HepG2 (cell line): ENCODE results near the gene LTB4R. TPM values are rescaled to one million over a fixed set of nuclear protein-coding genes. Genes with fewer than 3 reads are reported as not detected.

Experiments used
- CBX1 ChIP-seq: IDR thresholded peaks from one replicate; pipeline ENCODE4 v1.6.1; 2016; ENCODE audit warnings: antibody characterized with exemption, low read depth
- CC2D1A ChIP-seq: sonication (generic); formaldehyde crosslinking; IDR thresholded peaks from 2 replicates; pipeline ENCODE4 v1.8.1; 2023; ENCODE audit warnings: mild to moderate bottlenecking, missing genetic modification reagents
- ETS1 ChIP-seq: sonication (generic); formaldehyde crosslinking; IDR thresholded peaks from 2 replicates; pipeline ENCODE4 v1.4.0; 2020; ENCODE audit warnings: missing genetic modification reagents
- ETV6 ChIP-seq: sonication (generic); formaldehyde crosslinking; conservative IDR thresholded peaks from 2 replicates; pipeline ENCODE4 v1.4.0; 2020; ENCODE audit warnings: missing genetic modification reagents
- FOXC1 ChIP-seq: sonication (generic); formaldehyde crosslinking; IDR thresholded peaks from 2 replicates; pipeline ENCODE4 v1.8.0; 2022; ENCODE audit warnings: mild to moderate bottlenecking, missing genetic modification reagents, borderline replicate concordance
- GATAD2A ChIP-seq: IDR thresholded peaks from 2 replicates; pipeline ENCODE4 v1.6.1; 2016
- HMG20A ChIP-seq: IDR thresholded peaks from 2 replicates; pipeline ENCODE4 v1.6.1; 2016; ENCODE audit warnings: borderline replicate concordance
- HMGA1 ChIP-seq: sonication (generic); formaldehyde crosslinking; conservative IDR thresholded peaks from 2 replicates; pipeline ENCODE4 v1.4.0; 2020; ENCODE audit warnings: missing genetic modification reagents
- KAT7 ChIP-seq: IDR thresholded peaks from 2 replicates; pipeline ENCODE4 v1.6.1; 2018; ENCODE audit warnings: borderline replicate concordance, missing compliant biosample characterization
- KDM6A ChIP-seq: IDR thresholded peaks from 2 replicates; pipeline ENCODE4 v1.6.1; 2016; ENCODE audit warnings: low read depth
- MTF1 ChIP-seq: sonication (generic); formaldehyde crosslinking; IDR thresholded peaks from 2 replicates; pipeline ENCODE4 v1.5.0; 2020; ENCODE audit warnings: missing genetic modification reagents
- NCOR1 ChIP-seq: fragments of 200-600 bp; sonication (generic); IDR thresholded peaks from 2 replicates; pipeline ENCODE4 v1.7.0; 2017; ENCODE audit warnings: antibody characterized with exemption, low read length, borderline replicate concordance
- NFRKB ChIP-seq: fragments of 450-650 bp; IDR thresholded peaks from 2 replicates; pipeline ENCODE4 v1.6.1; 2017
- NR2F1 ChIP-seq, 2 experiments: fragments of 450-650 bp in 1 of 2; formaldehyde crosslinking in 1 of 2; IDR thresholded peaks; 2 replicates each; pipeline versions ENCODE4 v1.5.0 to v1.6.1; 2016 to 2020; ENCODE audit warnings: mild to moderate bottlenecking in 1 of 2, missing compliant biosample characterization in 1 of 2, missing genetic modification reagents in 1 of 2, moderate library complexity in 1 of 2
- RARA ChIP-seq: IDR thresholded peaks from 2 replicates; pipeline ENCODE4 v1.6.1; 2016; ENCODE audit warnings: missing genetic modification reagents, missing compliant biosample characterization
- RXRB ChIP-seq: IDR thresholded peaks from 2 replicates; pipeline ENCODE4 v1.6.1; 2016; ENCODE audit warnings: borderline replicate concordance, missing genetic modification reagents, missing compliant biosample characterization
- SAP130 ChIP-seq: IDR thresholded peaks from 2 replicates; pipeline ENCODE4 v1.6.1; 2016; ENCODE audit warnings: low read depth
- SMAD9 ChIP-seq: sonication (generic); formaldehyde crosslinking; IDR thresholded peaks from 2 replicates; pipeline ENCODE4 v1.5.1; 2020; ENCODE audit warnings: mild to moderate bottlenecking, missing genetic modification reagents
- TARDBP ChIP-seq: sonication (generic); formaldehyde crosslinking; IDR thresholded peaks from 2 replicates; pipeline ENCODE4 v1.8.0; 2022; ENCODE audit warnings: mild to moderate bottlenecking, missing genetic modification reagents
- TOPORS ChIP-seq: sonication (generic); formaldehyde crosslinking; IDR thresholded peaks from 2 replicates; pipeline ENCODE4 v1.8.0; 2023; ENCODE audit warnings: mild to moderate bottlenecking, missing genetic modification reagents
- XRCC5 ChIP-seq: fragments of 200-400 bp; formaldehyde crosslinking; optimal IDR thresholded peaks from 2 replicates; pipeline ENCODE3; 2017; ENCODE audit warnings: mild to moderate bottlenecking, low read length
- ZFP37 ChIP-seq: sonication (generic); formaldehyde crosslinking; IDR thresholded peaks from 2 replicates; pipeline ENCODE4 v1.4.0; 2020; ENCODE audit warnings: missing genetic modification reagents, borderline replicate concordance
- ZKSCAN5 ChIP-seq: sonication (generic); formaldehyde crosslinking; IDR thresholded peaks from 2 replicates; pipeline ENCODE4 v1.5.1; 2020; ENCODE audit warnings: mild to moderate bottlenecking, missing genetic modification reagents
- ZNF256 ChIP-seq: sonication (generic); formaldehyde crosslinking; conservative IDR thresholded peaks from 2 replicates; pipeline ENCODE4 v1.4.0; 2020; ENCODE audit warnings: missing genetic modification reagents
- ZNF33B ChIP-seq: sonication (generic); formaldehyde crosslinking; IDR thresholded peaks from 2 replicates; pipeline ENCODE4 v1.5.1; 2020; ENCODE audit warnings: mild to moderate bottlenecking, missing genetic modification reagents
- ZNF460 ChIP-seq: sonication (generic); formaldehyde crosslinking; IDR thresholded peaks from 2 replicates; pipeline ENCODE4 v1.5.1; 2020; ENCODE audit warnings: missing genetic modification reagents, mild to moderate bottlenecking, borderline replicate concordance
- ZNF577 ChIP-seq: sonication (generic); formaldehyde crosslinking; IDR thresholded peaks from 2 replicates; pipeline ENCODE4 v1.4.0; 2020; ENCODE audit warnings: mild to moderate bottlenecking, low read depth, missing genetic modification reagents, borderline replicate concordance
- ZNF780A ChIP-seq: sonication (generic); formaldehyde crosslinking; IDR thresholded peaks from 2 replicates; pipeline ENCODE4 v1.8.0; 2022; ENCODE audit warnings: mild to moderate bottlenecking, missing genetic modification reagents, moderate library complexity
- ZNF782 ChIP-seq: sonication (generic); formaldehyde crosslinking; IDR thresholded peaks from 2 replicates; pipeline ENCODE4 v1.4.0; 2020; ENCODE audit warnings: missing genetic modification reagents, mild to moderate bottlenecking, borderline replicate concordance
- polyA plus RNA-seq, 8 experiments: library from polyadenylated mRNA; depleted of rRNA in 3 of 8; stranded (reverse) in 7 of 8; unstranded in 1 of 8; fragments of >200 nt; fragmentation: Illumina TruSeq in 4 of 8; extraction: Trizol in 4 of 8; gene quantifications; 2 replicates each; pipeline versions ENCODE4 v1.2.1 to v1.2.3, GENCODE V29; 2011 to 2016; ENCODE audit warnings: low read depth in 4 of 8, missing spikeins in 1 of 8, mixed read lengths in 1 of 8; ENCODE audit not compliant: insufficient read depth in 1 of 8
- total RNA-seq, 5 experiments: library from RNA; depleted of rRNA; stranded (reverse); fragments of >200 nt; fragmentation: Illumina TruSeq; extraction: Trizol; gene quantifications; 2 replicates each; pipeline ENCODE4 v1.2.3, GENCODE V29; 2016; ENCODE audit warnings: low read depth in 1 of 5
- TF ChIP-seq, protein P1 (sequence below): sonication (generic); formaldehyde crosslinking; IDR thresholded peaks from 2 replicates; pipeline ENCODE4 v1.8.0; 2022; ENCODE audit warnings: missing genetic modification reagents, low read depth, mild to moderate bottlenecking, borderline replicate concordance

The LTB4R gene
- total and polyA plus RNA-seq, 2 of the 13 experiments (the other 11 are each of a cell fraction or from before 2014, with no cell fraction given) = 3.2 to 8.2 TPM

DNA sequence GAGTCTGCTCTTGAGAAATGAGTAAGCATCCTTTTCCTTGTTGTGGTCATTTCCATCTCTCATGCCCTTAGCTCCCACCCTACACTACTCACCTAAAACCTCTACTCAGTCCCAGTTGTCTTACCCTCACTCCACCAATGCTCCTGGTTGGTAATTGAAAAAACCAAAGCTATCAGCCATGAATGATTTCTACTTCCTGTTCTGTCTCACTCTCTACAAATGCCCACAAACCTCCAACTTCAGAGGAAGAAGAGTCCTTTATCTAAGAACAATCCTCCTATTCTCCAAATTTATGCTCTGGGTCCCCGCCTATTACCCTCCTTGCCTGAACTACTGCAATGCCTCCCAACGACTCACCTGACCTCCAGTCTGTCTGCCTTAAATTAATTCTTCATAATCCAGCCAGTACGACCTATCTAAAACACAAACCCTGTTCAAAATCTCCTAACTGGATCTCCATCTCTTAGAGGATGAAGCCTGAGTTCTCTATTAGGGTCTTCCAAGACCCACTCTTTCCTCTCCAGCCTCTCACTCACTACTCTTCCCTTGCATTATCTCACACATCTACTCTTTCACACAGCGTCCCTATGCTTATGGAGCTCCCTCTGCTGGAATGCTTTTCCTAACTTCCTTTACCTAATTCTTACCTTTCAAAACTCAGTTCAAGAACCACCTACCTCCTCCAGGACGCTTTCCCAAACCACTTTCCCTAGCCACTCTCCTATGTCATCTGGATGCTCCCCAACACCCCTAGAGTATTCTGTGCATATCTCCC lies 13.9 kb upstream of the LTB4R start (continued):
- TF ChIP-seq TOPORS (CRISPR knock-in tag) (no peak; the same call in 1 of the 2 replicates), HMGA1 (CRISPR knock-in tag) (no peak), SMAD9 (no peak; the same call in 1 of the 2 replicates), SAP130 (CRISPR knock-in tag) (peak; percentile 81), HMG20A (CRISPR knock-in tag) (no peak), ZFP37 (0 out of 2 replicates have a peak, but pooled peaks have one; percentile 75), NCOR1 (no peak), RARA (CRISPR knock-in tag) (no peak), ZNF460 (no peak), KDM6A (CRISPR knock-in tag) (no peak), CBX1 (no peak), TARDBP (CRISPR knock-in tag) (peak; percentile 2; the same call in 1 of the 2 replicates), ETV6 (CRISPR knock-in tag) (peak; percentile 43; the same call in 1 of the 2 replicates), RXRB (CRISPR knock-in tag) (peak; percentile 71), XRCC5 (no peak), ZNF256 (CRISPR knock-in tag) (no peak), ZNF780A (CRISPR knock-in tag) (no peak), KAT7 (peak; percentile 37; the same call in 1 of the 2 replicates), ZNF782 (CRISPR knock-in tag) (no peak), NFRKB (no peak), CC2D1A (CRISPR knock-in tag) (peak; percentile 96), GATAD2A (CRISPR knock-in tag) (peak; percentile 63), ZNF577 (no peak), ZKSCAN5 (peak; percentile 86), ZNF33B (no peak), FOXC1 (CRISPR knock-in tag) (peak; percentile 35; the same call in 1 of the 2 replicates), ETS1 (CRISPR knock-in tag) (no peak), MTF1 (CRISPR knock-in tag) (no peak), NR2F1 (CRISPR knock-in tag; IDR thresholded peaks at IDR 0.05) (0 out of 4 replicates have a peak, but pooled peaks of 1 of the 2 experiments have one; percentile 4)
- TF ChIP-seq, protein P1, sequence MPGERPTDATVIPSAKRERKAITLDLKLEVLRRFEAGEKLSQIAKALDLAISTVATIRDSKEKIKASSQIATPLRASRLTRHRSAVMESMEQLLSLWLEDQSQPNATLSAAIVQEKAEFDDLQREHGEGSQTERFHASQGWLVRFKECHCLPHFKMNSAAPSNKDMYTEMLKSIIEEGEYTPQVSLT = no peak
